ENCODE results near the gene NPFFR1. TPM values are rescaled to one million over a fixed set of nuclear protein-coding genes. Genes with fewer than 3 reads are reported as not detected.

The NPFFR1 gene
- total RNA-seq, 1 donor from 2014 or later = not detected

DNA sequence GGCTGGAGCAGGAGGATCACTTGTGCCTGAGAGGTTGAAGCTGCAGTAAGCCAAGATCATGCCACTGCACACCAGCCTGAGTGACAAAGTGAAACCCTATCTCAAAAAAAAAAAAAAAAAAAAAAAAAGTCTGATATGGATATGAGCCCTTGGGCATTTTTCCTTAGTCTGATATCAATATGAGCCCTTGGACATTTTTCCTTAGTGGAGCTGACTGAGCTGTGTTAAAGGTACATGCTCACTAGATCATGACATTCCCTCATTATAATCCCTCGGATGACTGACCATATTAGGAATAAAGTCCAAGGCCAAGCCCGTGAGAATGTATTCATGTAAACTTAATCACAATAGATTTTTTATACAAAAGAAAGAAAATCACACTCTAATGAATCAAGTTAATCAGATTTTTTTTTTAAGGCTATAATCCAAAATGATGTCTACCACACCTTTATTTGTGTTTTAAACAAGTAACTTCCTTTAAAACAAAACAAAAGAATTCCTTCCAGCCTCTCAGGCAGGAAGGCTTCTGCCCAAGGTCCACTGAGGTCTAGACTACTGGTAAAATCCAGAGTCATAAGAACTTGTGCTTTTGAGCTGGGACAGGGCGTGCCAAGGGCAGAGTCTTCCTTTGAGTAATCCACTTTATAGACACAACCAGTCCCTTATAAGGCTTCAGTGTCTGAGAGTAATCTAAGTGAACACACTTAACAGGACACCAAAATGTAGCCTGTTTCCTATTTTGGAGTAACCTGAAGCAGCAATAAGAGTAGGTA lies 56.1 kb downstream of the NPFFR1 start:
- intact Hi-C loops (cut with micrococcal nuclease) = no loop called here

GRCh38 chr10:70223728-70224127 lies 60.1 kb downstream of the NPFFR1 start:
- intact Hi-C loops (cut with micrococcal nuclease) = loop anchor here (5.0 kb wide), 1 partner anchor 319 kb away; no protein-coding TSS in a partner anchor

GRCh38 chr10:70222811-70223447 lies 60.9 kb downstream of the NPFFR1 start:
- intact Hi-C loops (cut with micrococcal nuclease) = loop anchor here (5.0 kb wide), 1 partner anchor 319 kb away; no protein-coding TSS in a partner anchor

DNA sequence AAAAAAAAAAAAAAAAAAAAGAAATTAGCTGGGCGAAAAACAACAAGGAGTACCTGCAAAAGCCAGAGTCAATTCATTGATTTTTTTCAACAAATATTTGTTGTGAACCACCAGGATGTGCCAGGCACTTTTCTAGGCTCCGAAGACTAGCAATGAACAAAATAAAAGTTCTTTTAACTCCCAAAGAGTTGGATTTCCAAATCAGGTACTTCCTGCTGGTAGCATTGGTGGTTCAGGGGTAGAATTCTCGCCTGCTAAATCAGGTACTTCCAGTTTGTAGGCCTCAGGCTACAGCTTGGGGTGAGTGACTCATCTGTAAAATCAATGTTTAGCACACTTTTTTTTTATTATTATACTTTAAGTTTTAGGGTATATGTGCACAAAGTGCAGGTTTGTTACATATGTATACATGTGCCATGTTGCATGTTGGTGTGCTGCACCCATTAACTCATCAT lies 61.4 kb downstream of the NPFFR1 start:
- intact Hi-C loops (cut with micrococcal nuclease) = loop anchor here (5.0 kb wide), 1 partner anchor 320 kb away; no protein-coding TSS in a partner anchor

- intact Hi-C loops (cut with micrococcal nuclease) = loop anchor here (1.0 to 5.0 kb wide), 9 partner anchors 12 to 538 kb away; partner anchors contain the start of genes EIF4EBP2, PPA1 and SAR1A
Measured at GRCh38 chr10:70221030-70221429, 62.8 kb downstream of the NPFFR1 start.

DNA sequence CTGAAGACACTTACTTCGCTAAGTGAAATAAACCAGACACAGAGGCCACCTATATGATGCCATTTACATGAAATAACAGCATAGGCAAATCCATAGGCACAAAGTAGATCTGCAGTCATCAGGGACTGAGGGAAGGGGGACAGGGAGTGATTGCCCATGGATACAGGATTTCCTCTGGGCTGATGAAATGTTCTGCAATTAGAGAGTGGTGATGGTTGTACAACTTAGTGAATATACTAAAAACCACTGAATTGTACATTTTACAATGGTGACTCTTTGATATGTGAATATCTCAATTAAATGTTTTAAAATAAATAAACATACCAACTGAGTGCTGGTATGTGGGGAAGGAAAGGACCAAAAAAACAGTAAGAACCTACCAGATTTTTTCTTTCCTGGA lies 70.9 kb downstream of the NPFFR1 start:
- intact Hi-C loops (cut with micrococcal nuclease) = no loop called here

GRCh38 chr10:70212277-70212676 lies 71.5 kb downstream of the NPFFR1 start:
- intact Hi-C loops (cut with micrococcal nuclease) = no loop called here

- intact Hi-C loops (cut with micrococcal nuclease) = no loop called here
Measured at GRCh38 chr10:70206762-70207161, 77.0 kb downstream of the NPFFR1 start.

GRCh38 chr10:70201105-70201504 lies 82.7 kb downstream of the NPFFR1 start:
- intact Hi-C loops (cut with micrococcal nuclease) = loop anchor here (1.0 kb wide), 1 partner anchor 39 kb away; no protein-coding TSS in a partner anchor

- intact Hi-C loops (cut with micrococcal nuclease) = loop anchor here (1.0 kb wide), 1 partner anchor 52 kb away; no protein-coding TSS in a partner anchor
Measured at GRCh38 chr10:70198696-70199466, 84.9 kb downstream of the NPFFR1 start.

Other genes starting within 250 kb of the NPFFR1 start
- 3.4 and 3.5 TPM in 2 replicates for gene MACROH2A2, start 231.2 kb downstream of the NPFFR1 start, total RNA-seq
- 4.6 and 4.9 TPM in 2 replicates for gene AIFM2, start 151.2 kb downstream of the NPFFR1 start, total RNA-seq
- 10.1 and 10.7 TPM in 2 replicates for gene TYSND1, start 137.3 kb downstream of the NPFFR1 start, total RNA-seq
- gene SAR1A, start 113.5 kb downstream of the NPFFR1 start, total RNA-seq = 100.0 and 110 TPM in 2 replicates
- 187 and 192 TPM in 2 replicates for gene PPA1, start 50.6 kb downstream of the NPFFR1 start, total RNA-seq
- gene LRRC20, start 98.6 kb upstream of the NPFFR1 start, total RNA-seq = 7.8 and 9.0 TPM in 2 replicates
- gene EIF4EBP2, start 120.1 kb upstream of the NPFFR1 start, total RNA-seq = 48.4 and 50.2 TPM in 2 replicates
- not detected in 2 replicates for gene NODAL, start 157.7 kb upstream of the NPFFR1 start, total RNA-seq
- 0.07 and 0.10 TPM in 2 replicates for gene PALD1, start 194.8 kb upstream of the NPFFR1 start, total RNA-seq

Data from T-helper 1 cell treated with Interleukin-12 subunit alpha and Interleukin-12 subunit beta and Interleukin-4 antibody, amounts not matched to agents 30 ng/mL and 1 ng/mL, for 36 hours (primary cell).